Tibial nerve (tissue), 4 donors: ENCODE measurements around the gene MZF1. TPM values are rescaled to one million over a fixed set of nuclear protein-coding genes. Genes with fewer than 3 reads are reported as not detected.
A peak's percentile ranks its signal among the peaks of the same experiment; 100 is the strongest.

Source experiments
- DNase-seq, 2 donors: peaks; one replicate each; pipeline ENCODE4 v3.0.0-alpha.2; 2019; ENCODE audit warnings: low spot score in 2 of 2
- H3K27ac ChIP-seq, 4 donors: fragments of 200-600 bp; sonication (generic) in 3 of 4; one replicate each; pipeline ENCODE4 v1.5.1; 2017 to 2019; ENCODE audit warnings: mild to moderate bottlenecking in 1 of 4
- H3K27me3 ChIP-seq, 2 donors: fragments of 200-600 bp; sonication (generic) in 1 of 2; one replicate each; pipeline versions ENCODE4 v1.5.1 to v1.6.0; 2017 to 2019
- H3K36me3 ChIP-seq, 3 donors: fragments of 200-600 bp; sonication (generic); one replicate each; pipeline ENCODE4 v1.5.1; 2018 to 2019
- H3K4me1 ChIP-seq, 4 donors: fragments of 200-600 bp; sonication (generic) in 3 of 4; one replicate each; pipeline ENCODE4 v1.5.1; 2017 to 2019
- H3K4me3 ChIP-seq, 4 donors: fragments of 200-600 bp; sonication (generic) in 3 of 4; one replicate each; pipeline ENCODE4 v1.5.1; 2017 to 2019; ENCODE audit warnings: mild to moderate bottlenecking in 1 of 4, moderate library complexity in 1 of 4
- H3K9me3 ChIP-seq, 4 donors: fragments of 200-600 bp; sonication (generic) in 3 of 4; one replicate each; pipeline ENCODE4 v1.5.1; 2017 to 2019
- EP300 ChIP-seq, 2 donors: sonication (generic); formaldehyde crosslinking; IDR thresholded peaks; one replicate each; pipeline ENCODE4 v1.6.1; 2017; ENCODE audit warnings: antibody characterized with exemption in 2 of 2, mild to moderate bottlenecking in 1 of 2
- POLR2A ChIP-seq, 2 donors: fragments of 450-650 bp; IDR thresholded peaks; one replicate each; pipeline ENCODE4 v1.6.1; 2017; ENCODE audit warnings: antibody characterized with exemption in 2 of 2, mild to moderate bottlenecking in 2 of 2, moderate library complexity in 2 of 2
- WGBS, 2 donors: methylation state at CpG; one replicate each; pipeline ENCODE4 v1.1.5; 2018; 5-methylcytosine and 5-hydroxymethylcytosine counted together
- total RNA-seq, 4 donors: library from RNA; depleted of rRNA; stranded (reverse); fragments of >200 nt; gene quantifications; one replicate each; pipeline ENCODE4 v1.1.0, GENCODE V29; 2016
- TF ChIP-seq, protein P1 (sequence below), 5 experiments: fragments of 200-600 bp in 3 of 5; fragments of 450-650 bp in 2 of 5; sonication (generic) in 3 of 5; IDR thresholded peaks; one replicate each; pipeline ENCODE4 v1.5.1; 2016 to 2019; ENCODE audit warnings: antibody characterized with exemption in 5 of 5, mild to moderate bottlenecking in 3 of 5, moderate library complexity in 2 of 5

Gene MZF1
- total RNA-seq, 4 donors from 2014 or later: 41.6 to 88.8 (median 52.5) TPM

DNA sequence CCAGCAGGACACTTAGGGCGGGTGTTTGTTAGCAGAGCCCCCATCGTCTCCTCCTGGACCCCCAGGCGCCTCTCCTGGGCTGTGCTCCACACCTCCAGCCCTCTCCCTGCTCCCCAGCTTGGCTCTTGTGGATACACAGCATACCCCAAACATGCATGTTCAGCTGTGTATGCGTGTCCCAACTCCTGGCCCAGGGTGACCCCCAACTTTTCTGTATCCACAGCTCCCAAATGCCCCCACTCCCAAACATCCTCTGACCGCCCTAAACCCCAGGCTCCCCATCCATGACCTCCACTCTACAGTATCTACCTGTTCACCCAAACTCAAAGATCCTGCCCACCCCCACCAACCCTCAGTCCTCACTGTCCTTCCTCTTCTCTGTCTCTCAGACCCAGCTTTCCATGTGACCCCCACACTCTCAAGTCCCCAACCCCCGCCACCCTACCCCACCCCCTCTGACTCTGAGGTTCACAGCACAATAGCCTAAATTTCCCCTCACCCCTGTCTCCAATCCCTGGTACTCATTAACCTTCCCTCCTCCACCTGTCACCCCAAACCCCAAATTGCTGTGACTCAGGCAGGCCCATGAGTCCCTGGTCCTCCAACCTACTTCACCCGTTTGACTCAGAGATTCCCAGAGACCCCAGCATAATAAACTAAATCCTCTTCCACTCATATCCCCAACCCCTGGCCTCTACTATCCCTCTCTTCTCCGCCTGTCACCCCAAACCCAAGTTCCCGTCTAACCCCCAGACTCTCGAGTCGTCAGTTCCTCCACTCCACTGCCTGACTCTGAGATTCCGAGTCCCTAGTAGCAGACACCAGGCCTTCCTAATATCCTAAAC is 15.7 kb downstream of the MZF1 start:
- Histone ChIP-seq H3K9me3 (no peaks in the 10 kb centered on the region), H3K4me1 (peaks cover 5 to 75% (median 52%) of the 10 kb centered on the region in 4 donors), H3K27ac (peak overlapping the region; percentile 97 to 100 (median 100)), H3K27me3 (peaks cover 0 to 12% of the 10 kb centered on the region in 2 donors), H3K4me3 (peak overlapping the region; percentile 57 to 94 (median 92)), H3K36me3 (peaks cover 0 to 27% (median 0%) of the 10 kb centered on the region in 3 donors)
- TF ChIP-seq EP300 (IDR thresholded peaks at IDR 0.05): no peak
- TF ChIP-seq POLR2A (IDR thresholded peaks at IDR 0.05): no peak
- WGBS, 2 donors: 31 to 37% methylated on average over 12 of the region's 12 CpGs
- no peak for DNase-seq

DNA sequence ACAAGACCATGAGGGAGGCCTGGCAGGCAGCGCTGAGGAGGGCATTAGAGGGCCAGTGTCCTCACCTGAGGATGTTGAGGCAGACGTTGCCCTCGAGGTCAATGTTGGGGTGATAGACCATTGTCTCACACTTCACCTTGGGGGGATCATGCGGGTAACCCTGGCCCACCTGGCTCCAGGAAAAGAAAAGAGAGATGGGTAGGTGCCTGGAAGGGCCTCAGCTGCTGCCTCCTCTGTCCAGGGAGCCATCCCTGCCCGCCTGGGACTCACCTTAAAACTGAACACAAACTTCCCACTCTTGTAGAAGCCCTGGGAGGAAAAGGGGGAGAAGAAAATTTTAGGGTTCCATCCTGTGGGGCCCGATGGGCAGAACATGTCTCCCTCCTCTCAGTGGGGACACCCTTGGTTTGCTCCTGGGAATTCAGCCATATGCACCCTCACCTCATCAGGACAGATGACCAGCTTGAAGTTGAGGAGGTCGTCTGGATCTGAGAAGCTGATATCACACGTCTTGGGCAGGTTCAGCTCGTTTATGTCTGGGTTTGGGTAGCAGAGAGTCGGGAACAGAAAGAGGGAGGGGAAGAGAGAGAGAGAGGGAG is 16.4 kb downstream of the MZF1 start:
- Histone ChIP-seq H3K4me3 (peak overlapping the region; percentile 57 to 94 (median 92)), H3K4me1 (peaks cover 5 to 68% (median 45%) of the 10 kb centered on the region in 4 donors), H3K9me3 (no peaks in the 10 kb centered on the region), H3K27me3 (peaks cover 0 to 7% of the 10 kb centered on the region in 2 donors), H3K36me3 (peaks cover 0 to 34% (median under 1%) of the 10 kb centered on the region in 3 donors), H3K27ac (peak overlapping the region; percentile 97 to 100 (median 100))
- 61 to 62% methylated on average over 10 of the region's 10 CpGs for WGBS, 2 donors
- TF ChIP-seq EP300 (IDR thresholded peaks at IDR 0.05): no peak
- TF ChIP-seq, protein P1, sequence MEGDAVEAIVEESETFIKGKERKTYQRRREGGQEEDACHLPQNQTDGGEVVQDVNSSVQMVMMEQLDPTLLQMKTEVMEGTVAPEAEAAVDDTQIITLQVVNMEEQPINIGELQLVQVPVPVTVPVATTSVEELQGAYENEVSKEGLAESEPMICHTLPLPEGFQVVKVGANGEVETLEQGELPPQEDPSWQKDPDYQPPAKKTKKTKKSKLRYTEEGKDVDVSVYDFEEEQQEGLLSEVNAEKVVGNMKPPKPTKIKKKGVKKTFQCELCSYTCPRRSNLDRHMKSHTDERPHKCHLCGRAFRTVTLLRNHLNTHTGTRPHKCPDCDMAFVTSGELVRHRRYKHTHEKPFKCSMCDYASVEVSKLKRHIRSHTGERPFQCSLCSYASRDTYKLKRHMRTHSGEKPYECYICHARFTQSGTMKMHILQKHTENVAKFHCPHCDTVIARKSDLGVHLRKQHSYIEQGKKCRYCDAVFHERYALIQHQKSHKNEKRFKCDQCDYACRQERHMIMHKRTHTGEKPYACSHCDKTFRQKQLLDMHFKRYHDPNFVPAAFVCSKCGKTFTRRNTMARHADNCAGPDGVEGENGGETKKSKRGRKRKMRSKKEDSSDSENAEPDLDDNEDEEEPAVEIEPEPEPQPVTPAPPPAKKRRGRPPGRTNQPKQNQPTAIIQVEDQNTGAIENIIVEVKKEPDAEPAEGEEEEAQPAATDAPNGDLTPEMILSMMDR (IDR thresholded peaks at IDR 0.05): no peak
- no peak for TF ChIP-seq POLR2A (IDR thresholded peaks at IDR 0.05)
- no peak for DNase-seq

- peaks cover 0 to 41% (median 6%) of the 10 kb centered on the region in 3 donors for H3K36me3 ChIP-seq
- H3K27me3 ChIP-seq: peaks cover 0 to under 1% of the 10 kb centered on the region in 2 donors
- TF ChIP-seq EP300 (IDR thresholded peaks at IDR 0.05): no peak
- H3K4me1 ChIP-seq: peaks cover 5 to 62% (median 41%) of the 10 kb centered on the region in 4 donors
- DNase-seq: no peak
- WGBS, 2 donors: 79 to 83% methylated on average over 15 to 16 of the region's 16 CpGs
- peak overlapping the region in 3 of 4 donors; percentile 93 to 100 (median 99) for H3K27ac ChIP-seq
- no peaks in the 10 kb centered on the region for H3K9me3 ChIP-seq
- no peak overlapping the region for H3K4me3 ChIP-seq
Observed at GRCh38 chr19:58555920-58556621, 17.1 kb downstream of the MZF1 start.

- no peak for DNase-seq
- TF ChIP-seq POLR2A (IDR thresholded peaks at IDR 0.05) (no peak), EP300 (IDR thresholded peaks at IDR 0.05) (no peak)
- TF ChIP-seq, protein P1 (IDR thresholded peaks at IDR 0.05): no peak
- Histone ChIP-seq H3K27me3 (no peaks in the 10 kb centered on the region), H3K4me1 (peaks cover 5 to 60% (median 41%) of the 10 kb centered on the region in 4 donors), H3K4me3 (peak overlapping the region; percentile 66 to 80 (median 75)), H3K9me3 (no peaks in the 10 kb centered on the region), H3K36me3 (peaks cover 0 to 47% (median 13%) of the 10 kb centered on the region in 3 donors), H3K27ac (peak overlapping the region; percentile 80 to 100 (median 96))
- WGBS, 2 donors: 41 to 53% methylated on average over 3 to 4 of the region's 4 CpGs
Observed at GRCh38 chr19:58555369-58555885, 17.7 kb downstream of the MZF1 start.

- peak; percentile 97 to 98 for DNase-seq
- TF ChIP-seq POLR2A (IDR thresholded peaks at IDR 0.05) (peak; percentile 43 to 73), EP300 (IDR thresholded peaks at IDR 0.05) (peak; percentile 91 to 96)
- TF ChIP-seq, protein P1 (IDR thresholded peaks at IDR 0.05): peak in 2 of 5 experiments; percentile 24 to 42
- Histone ChIP-seq H3K4me1 (peaks cover 5 to 54% (median 38%) of the 10 kb centered on the region in 4 donors), H3K27ac (peak within 1 kb of the TSS; percentile 80 to 100 (median 96)), H3K36me3 (peaks cover 4 to 54% (median 19%) of the 10 kb centered on the region in 3 donors), H3K9me3 (no peaks in the 10 kb centered on the region), H3K4me3 (peak within 1 kb of the TSS; percentile 66 to 80 (median 75)), H3K27me3 (no peaks in the 10 kb centered on the region)
- WGBS, 2 donors: 1 to 3% methylated on average over 58 to 66 of the region's 69 CpGs
Observed at GRCh38 chr19:58554494-58555368, 18.4 kb downstream of the MZF1 start, which contains the start of gene CHMP2A. Gene CHMP2A, minus strand, starts transcription at chr19:58555105. Its CDS starts 893 bp downstream, at chr19:58554212.
